Right lung (tissue), 5 donors: ENCODE measurements around the gene ZNF282. TPM values are rescaled to one million over a fixed set of nuclear protein-coding genes. Genes with fewer than 3 reads are reported as not detected.

Source experiments
- DNase-seq, 2 donors: peaks; one replicate each; pipeline ENCODE4 v3.0.0-alpha.2; 2013
- polyA plus RNA-seq, 5 donors: library from polyadenylated mRNA; unstranded; fragments of 120-200 nt; gene quantifications; one replicate each; pipeline versions ENCODE4 v1.2.1 to v1.2.3, GENCODE V29; 2013; ENCODE audit warnings: inconsistent platforms in 1 of 5, low replicate concordance in 1 of 5; ENCODE audit not compliant: insufficient read length in 5 of 5, insufficient read depth in 1 of 5

The ZNF282 gene
- polyA plus RNA-seq, 5 donors = 20.7 to 28.5 (median 25.3) TPM

DNA sequence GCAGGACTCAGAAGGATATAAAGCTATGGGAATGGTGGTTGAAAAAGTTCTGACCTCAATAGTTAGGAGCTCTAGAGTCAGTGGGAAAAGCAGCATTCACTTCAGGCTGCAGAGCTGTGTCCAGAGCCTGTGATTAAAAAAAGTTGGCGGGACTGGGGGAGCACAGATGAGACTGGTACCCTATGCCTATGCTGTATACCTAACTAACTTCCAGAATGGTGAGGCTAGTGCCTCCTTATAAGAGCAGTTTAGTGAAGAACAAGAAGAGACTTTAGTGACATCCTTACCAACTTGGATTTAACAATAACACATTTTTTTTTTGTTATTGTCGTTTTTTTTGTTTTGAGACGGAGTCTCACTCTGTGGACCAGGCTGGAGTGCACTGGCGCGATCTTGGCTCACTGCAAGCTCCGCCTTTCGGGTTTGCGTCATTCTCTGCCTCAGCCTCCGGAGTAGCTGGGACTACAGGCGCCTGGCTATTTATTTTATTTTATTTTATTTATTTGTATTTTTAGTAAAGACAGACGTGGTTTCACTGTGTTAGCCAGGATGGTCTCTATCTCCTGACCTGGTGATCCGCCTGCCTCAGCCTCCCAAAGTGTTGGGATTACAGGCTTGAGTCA is 6.6 kb upstream of the ZNF282 start:
- no peak for DNase-seq

GRCh38 chr7:149191851-149192250 is 3.5 kb upstream of the ZNF282 start:
- DNase-seq = no peak

DNA sequence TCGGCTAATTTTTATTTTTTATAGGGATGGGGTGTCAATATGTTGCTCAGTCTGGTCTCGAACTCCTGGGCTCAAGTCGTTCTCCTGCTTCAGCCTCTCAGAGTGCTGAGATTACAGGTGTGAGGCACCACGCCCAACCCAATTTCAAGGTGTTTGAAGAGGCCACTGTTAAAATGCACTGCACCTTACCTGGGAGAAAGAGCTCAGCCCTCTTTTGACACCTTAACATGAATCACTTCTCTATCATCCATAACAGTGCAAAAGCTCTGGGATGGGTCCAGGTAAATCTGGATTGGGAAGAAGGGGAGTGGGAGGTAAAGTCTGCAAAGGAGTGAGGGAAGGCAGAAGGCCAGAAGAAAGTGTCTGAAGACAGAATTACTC is 557 bp upstream of the ZNF282 start:
- DNase-seq = no peak

GRCh38 chr7:149196151-149196704 is 882 bp downstream of the ZNF282 start:
- DNase-seq = no peak

GRCh38 chr7:149196705-149197171 is 1.4 kb downstream of the ZNF282 start:
- no peak for DNase-seq

GRCh38 chr7:149197675-149198074 is 2.3 kb downstream of the ZNF282 start:
- DNase-seq = no peak

DNA sequence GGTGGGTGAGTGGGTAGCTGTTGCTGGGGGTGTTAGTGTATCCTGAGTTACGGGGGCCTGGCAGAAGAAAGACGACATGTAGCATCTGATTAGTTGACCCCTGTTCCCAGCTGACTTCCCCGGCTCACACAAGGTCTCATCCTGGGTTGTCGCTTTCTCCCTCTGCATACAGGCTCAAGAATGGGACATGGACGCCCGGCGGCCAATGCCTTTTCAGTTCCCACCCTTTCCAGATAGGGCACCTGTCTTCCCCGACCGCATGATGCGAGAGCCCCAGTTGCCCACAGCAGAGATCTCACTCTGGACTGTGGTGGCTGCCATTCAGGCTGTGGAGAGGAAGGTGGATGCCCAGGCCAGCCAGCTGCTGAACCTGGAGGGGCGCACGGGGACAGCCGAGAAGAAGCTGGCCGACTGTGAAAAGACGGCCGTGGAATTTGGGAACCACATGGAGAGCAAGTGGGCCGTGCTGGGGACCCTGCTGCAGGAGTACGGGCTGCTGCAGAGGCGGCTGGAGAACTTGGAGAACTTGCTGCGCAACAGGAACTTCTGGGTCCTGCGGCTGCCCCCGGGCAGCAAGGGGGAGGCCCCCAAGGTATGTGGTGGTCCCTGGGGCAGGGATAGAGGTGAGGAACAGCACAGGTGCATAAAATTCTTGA is 2.9 kb downstream of the ZNF282 start:
- no peak for DNase-seq

GRCh38 chr7:149199234-149199995 is 4.1 kb downstream of the ZNF282 start:
- DNase-seq = no peak

DNA sequence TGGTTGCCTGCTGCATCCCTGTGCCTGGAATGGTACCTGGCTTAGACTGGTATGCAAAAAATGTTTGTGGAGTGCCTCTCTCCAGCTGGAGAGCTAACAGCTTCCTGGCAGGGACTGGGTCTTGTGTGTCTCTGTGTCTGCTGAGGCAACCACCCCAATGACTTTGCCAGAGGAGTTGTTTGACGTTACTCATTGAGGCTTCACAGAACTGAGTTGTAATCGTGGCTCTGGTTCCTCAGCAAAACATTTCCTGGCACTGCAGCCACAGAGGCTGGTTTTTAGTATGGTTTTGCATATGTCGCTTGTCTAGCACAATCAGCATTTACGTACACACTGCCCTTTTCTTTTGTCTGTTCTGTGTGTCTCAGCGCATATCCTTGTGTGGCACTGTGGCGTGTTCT is 7.5 kb downstream of the ZNF282 start:
- no peak for DNase-seq

DNA sequence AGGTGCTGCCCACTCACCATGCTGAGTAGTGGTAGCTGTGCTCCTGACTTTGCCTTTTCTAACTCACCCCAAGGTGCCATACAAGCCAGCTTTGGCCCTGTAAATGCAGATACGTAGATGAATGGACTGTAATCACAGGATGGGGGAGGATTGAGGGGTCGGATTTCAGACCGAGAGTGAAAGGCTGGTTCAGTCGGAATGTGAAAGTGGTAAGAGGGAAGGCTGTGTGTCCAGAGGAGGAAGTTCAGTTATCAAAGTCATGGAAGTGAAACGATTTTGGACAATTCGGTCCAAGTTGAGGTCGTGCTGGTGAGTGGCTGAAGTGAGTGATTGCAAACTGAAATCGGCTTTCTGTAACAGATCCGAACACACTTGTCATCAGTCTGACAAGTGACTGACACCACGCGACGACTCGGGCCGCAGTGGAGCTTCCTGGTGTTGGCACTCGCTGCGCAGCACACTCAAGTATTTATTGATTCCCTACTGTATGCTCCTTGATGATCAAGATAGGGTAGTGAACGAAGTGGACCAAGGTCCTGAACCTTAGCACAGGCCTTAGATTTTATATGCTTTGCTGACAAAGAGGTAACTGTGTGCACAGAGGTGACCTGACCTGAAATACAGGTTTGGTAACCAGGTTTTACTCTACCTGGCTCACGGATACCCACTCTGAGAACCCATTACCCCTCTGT is 10.5 kb downstream of the ZNF282 start:
- DNase-seq = peak; percentile 19 to 38

DNA sequence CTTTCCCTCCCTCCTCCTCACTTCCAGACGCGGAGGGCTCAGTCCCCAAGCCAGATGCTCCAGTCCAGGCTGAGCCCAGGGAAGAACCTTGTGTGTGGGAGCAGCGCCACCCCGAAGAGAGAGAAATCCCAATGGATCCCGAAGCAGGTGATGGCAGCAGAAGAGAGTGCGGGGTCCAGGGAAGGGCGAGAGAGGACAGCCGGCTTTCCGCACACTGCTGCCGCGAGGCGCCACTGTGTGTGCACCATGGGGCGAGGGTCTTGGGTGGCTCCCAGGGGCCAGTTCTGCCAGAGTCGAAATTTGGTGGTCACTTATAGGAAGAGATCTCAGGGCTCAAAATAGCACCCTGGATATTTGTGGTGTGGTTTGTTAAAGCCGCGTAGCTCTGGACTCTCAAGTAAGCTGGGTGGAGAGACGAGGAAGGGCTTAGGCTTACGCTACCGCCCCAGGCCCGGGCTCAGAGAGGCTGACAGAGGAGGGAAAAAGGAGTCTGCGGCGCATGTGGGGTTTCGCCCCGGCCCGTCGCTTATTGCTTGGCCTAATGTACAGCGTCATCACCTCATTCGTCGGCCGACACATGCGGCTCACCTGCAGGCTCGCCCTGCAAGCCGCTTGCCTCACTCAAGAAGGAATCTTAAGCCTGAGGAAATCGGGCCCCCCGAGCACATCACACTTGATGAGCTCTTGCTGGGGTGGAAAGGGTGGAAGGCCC is 12.1 kb downstream of the ZNF282 start:
- no peak for DNase-seq

GRCh38 chr7:149209518-149210269 is 14.3 kb downstream of the ZNF282 start:
- no peak for DNase-seq

- no peak for DNase-seq
These were observed 15.2 kb downstream of the ZNF282 start for GRCh38 chr7:149210551-149210950.

GRCh38 chr7:149214020-149214720 is 18.8 kb downstream of the ZNF282 start:
- DNase-seq = no peak

DNA sequence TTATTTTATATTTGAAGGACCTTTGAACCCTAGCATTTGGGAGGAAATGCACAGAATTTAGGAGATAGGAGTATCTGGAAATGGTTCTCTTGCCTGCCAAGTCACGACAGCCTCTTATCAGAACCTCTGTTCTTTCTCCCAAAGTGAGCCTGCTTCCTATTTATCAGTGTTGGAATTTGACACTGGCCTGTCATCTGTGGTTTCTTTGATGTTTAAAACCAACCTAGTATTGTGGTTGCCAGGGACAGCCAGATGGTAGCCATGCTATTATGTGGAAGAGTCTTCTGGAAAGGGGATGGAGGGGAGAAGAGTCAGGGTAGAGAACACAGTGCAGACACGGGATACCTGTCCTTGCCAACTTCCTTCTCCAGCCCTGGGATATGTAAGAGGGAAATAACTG is 21.1 kb downstream of the ZNF282 start:
- DNase-seq = no peak

DNA sequence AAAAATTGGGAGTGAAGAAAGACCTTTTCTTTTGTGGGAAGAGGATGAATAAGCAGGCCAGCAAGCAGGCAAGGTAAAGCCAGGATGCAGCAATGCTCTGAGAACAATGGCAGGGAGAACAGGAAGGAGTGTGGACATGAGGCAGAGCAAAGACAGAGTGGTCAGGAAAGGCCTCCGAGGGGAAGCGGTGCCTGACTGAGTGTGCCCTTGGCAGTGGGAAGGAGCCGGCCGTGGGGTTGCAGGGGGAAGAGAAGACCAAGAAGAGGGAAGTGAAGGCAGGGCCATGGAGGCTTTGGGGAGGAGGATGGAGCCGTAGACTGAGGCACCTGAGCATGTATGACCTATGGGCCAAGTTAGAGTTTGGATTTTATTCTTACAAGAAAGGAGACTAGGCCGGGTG is 22.2 kb downstream of the ZNF282 start:
- DNase-seq = no peak

DNA sequence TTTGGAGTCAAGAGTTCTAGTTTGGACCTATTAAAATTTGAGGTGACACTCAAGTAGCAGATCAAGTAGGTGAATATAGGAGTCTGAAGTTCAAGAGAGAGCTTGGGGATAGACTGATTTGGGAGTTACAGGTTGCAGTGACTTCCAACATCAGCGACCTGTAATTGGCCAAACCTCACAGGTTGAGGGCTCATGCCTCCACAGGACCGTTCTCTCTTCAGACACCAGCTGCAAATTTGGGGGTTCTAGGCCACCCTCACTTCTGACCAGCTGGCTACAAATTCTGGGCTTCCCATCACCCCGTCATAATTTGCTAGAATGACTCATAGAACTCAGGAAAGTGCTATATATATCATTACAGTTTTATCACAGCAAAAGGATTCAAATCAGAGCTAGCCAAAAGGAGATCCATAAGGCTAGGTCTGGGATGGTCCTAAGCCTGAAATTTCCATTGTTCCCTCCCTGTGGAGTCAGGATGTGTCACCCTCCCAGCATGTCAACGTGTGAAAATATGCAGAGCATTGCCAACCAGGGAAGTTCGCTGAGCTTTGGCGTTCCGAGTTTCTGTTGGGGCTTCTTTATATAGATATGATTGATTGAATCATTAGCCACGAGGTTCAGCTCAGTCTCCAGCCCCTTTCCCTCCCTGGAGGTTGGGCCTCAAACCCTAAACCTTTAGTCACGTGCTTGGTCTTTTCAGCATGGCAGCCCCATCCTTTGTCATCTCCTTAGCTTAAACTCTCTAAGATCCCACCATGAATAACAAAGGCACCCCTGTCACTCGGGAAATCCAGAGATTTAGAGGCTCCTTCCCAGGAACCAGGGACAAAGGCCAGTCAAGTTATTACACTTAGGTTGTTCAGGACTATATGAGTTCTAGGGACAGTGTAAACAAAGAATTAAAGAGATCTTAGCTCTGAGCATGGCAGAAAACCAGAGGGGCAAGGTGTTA is 23.4 kb downstream of the ZNF282 start:
- no peak for DNase-seq

GRCh38 chr7:149220534-149220933 is 25.2 kb downstream of the ZNF282 start:
- no peak for DNase-seq

GRCh38 chr7:149223176-149223575 is 27.8 kb downstream of the ZNF282 start:
- no peak for DNase-seq
